GM19238 (cell line): ENCODE measurements around the gene LRRC37B.
"Not testable (repeated sequence)": the region's sequence is repeated elsewhere in the genome, so short reads cannot be mapped to it uniquely, and the experiment has no call there.

Source experiments
- DNase-seq: peaks from one replicate; pipeline ENCODE4 v3.0.0; 2011; ENCODE audit warnings: low spot score; ENCODE audit not compliant: insufficient read length

The LRRC37B gene

GRCh38 chr17:32041306-32041875 is 34.2 kb downstream of the LRRC37B start:
- DNase-seq: not testable (repeated sequence)

- not testable (repeated sequence) for DNase-seq
These were observed 35.1 kb downstream of the LRRC37B start for GRCh38 chr17:32042266-32042665.

- not testable (repeated sequence) for DNase-seq
These were observed 38.4 kb downstream of the LRRC37B start for GRCh38 chr17:32045611-32046010.

- not testable (repeated sequence) for DNase-seq
These were observed 40.5 kb downstream of the LRRC37B start for GRCh38 chr17:32047663-32048062.

DNA sequence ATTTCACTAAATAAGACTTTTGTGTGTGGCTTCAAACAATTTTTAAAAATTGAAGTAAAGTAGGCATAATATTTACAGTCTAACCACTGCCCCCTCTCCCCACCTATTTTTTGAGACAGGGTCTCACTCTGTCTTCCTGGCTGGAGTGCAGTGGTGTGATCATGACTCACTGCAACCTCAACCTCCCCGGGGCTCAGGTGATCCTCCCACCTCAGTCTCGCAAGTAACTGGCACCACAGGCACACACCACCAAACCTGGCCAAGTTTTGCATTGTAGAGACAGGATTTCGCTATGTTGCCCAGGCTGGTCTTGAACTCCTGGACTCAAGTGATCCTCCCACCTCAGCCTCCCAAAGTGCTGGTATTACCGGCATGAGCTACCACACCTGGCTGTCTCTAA is 47.8 kb downstream of the LRRC37B start:
- DNase-seq: not testable (repeated sequence)

GRCh38 chr17:32055425-32055824 is 48.2 kb downstream of the LRRC37B start:
- DNase-seq: not testable (repeated sequence)

GRCh38 chr17:32056500-32056899 is 49.3 kb downstream of the LRRC37B start:
- DNase-seq: not testable (repeated sequence)

DNA sequence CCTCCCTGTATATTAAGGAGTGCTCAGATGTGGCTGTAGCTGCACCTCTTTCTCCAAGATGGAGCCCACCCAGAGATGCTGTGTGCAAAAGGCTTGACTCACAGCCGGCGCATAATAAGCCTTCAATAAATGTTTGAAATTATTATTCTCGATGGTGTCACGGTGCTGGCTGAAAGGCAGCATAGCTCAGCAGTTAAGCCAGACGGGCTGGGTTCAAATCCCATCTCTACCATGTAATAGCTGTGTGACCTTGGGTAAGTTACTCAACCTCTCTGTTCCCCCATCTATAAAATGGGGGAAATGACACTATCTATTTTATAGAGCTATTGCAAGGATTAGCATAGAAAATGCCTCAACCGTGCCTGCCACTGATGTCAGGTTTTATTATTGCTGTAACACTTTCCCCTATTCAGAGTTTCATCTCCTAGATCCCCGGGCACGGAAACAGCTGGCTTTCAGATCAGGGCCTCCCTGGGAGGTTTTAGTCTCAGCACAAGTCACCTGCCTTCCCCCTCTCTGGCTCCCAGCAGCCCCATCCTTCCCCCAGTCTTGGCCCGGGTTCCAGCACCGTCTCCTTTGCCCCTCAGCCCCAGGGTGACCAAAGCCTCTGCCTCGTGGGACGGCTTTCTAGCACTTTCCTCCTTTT is 50.4 kb downstream of the LRRC37B start:
- not testable (repeated sequence) for DNase-seq

- not testable (repeated sequence) for DNase-seq
These were observed 53.5 kb downstream of the LRRC37B start for GRCh38 chr17:32060695-32061094.

DNA sequence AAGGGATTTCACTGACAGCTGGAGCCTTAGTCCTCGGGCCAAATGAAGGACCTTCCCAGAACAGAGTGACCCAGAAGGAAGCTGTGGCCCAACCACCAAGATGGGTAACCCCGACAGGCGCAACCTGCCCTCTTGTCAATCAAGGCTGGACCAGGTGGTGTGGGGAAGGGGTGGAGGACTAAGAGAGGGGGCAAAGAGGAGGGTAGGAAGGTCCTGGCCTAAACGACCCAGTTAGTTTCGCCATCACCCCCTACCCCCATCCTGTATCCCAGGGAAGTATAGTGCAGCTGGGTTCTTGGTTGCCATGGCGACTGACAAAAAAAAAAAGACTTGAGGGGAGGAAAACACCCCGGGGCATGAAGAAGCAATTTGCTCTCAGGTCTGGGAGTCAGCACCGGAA is 54.7 kb downstream of the LRRC37B start:
- not testable (repeated sequence) for DNase-seq

- DNase-seq: not testable (repeated sequence)
These were observed 56.9 kb downstream of the LRRC37B start for GRCh38 chr17:32064091-32064490.

DNA sequence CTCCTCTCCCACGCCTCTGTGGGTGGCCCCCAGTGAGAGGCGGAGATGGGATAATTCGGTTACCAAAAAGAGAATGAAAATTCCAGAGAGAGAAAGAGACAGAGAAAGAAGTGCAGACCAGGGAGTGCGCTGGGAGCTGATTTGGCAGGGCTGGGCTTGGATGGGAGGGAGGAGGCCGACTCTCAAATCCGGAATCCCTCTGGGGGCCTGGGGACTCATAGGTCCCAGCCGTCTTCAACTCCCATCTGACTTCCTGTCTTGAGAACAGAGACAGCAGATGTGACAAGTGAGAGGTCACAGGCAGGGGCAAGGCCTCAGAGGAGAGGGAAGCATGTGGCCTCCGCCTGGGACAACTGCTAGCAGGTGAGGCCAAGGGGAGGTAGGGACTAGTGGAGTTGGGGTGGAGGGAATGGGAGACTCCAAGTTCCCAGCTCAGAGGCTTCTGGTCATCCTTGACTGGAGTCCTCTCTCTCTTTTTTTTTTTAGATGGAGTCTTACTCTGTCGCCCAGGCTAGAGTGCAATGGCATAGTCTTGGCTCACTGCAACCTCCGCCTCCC is 59.0 kb downstream of the LRRC37B start:
- DNase-seq: not testable (repeated sequence)

DNA sequence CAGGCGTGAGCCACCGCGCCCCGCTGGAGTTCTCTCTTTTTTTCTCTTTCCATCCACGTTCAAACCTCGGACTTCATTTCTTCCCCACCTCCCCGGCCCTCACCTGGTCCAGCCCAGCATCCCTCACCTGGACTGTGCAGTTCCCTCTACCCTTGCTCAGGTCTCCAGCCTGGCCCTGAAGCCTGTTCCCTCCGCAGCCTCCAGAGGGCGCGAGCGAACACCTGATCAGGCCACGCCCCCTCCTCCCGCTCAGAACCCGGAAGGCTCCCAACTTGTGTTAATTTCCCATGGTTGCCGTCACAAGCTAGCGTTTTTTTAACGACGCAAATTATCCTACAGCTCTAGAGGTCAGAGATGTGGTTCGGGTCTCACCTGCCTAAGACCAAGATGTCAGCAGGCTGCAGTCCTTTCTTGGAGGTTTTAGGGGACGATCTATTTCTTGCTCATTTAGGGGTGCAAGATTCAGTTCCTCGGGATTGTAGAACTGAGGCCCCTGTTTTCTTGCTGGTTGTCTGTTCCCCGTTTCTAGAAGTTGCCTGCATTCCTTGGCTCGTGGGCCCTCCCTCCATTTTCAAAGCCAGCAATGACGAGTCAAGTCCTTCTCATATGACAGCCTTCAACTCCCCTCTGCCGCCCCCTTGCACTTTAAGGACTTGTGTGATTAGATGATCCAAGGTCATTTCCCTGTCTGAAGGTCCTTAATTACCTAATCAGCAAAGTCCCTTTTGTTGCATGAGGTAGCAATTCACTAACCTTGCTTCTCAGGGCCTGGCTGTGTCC is 59.9 kb downstream of the LRRC37B start:
- DNase-seq: not testable (repeated sequence)

GRCh38 chr17:32069067-32069466 is 61.9 kb downstream of the LRRC37B start:
- DNase-seq: not testable (repeated sequence)

DNA sequence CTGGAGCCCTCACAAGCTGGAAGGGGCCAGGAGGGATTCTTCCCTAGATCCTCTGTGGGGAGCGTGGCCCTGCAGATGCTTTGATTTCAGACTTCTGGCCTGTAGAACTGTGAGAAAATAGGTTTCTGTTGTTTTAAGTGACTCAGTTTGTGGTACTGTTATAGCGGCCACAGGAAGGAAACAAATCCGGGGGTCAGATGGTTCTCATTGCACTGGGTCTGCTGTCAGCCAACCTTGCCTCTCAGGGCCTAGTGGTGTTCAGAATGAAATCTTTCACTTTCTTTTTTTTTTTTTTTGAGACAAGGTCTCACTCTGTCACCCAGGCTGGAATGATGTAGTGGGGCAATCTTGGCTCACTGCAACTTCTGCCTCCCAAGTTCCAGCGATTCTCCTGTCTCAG is 64.8 kb downstream of the LRRC37B start:
- not testable (repeated sequence) for DNase-seq

DNA sequence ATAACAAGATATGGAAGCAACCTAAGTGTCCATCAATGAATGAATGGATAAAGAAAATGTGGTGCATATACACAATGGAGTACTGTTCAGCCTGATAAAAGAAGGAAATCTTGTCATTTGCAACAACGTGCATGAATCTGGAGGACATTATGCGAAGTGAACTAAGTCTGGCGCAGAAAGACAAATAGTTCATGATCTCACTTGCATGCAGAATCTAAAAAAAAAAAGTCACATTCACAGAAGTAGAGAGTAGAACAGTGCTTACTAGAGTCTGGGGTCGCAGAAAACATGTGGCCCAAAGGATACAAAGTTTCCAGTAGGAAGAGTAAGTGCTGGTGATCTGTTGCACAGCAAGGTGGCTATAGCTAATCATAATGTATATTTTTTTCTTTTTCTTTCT is 65.9 kb downstream of the LRRC37B start:
- not testable (repeated sequence) for DNase-seq

- DNase-seq: peak; percentile 62
These were observed 72.6 kb downstream of the LRRC37B start for GRCh38 chr17:32079753-32080152.

- DNase-seq: not testable (repeated sequence)
These were observed 76.4 kb downstream of the LRRC37B start for GRCh38 chr17:32083550-32083979.

- not testable (repeated sequence) for DNase-seq
These were observed 77.1 kb downstream of the LRRC37B start for GRCh38 chr17:32084003-32084941.

GRCh38 chr17:32084942-32085829 is 78.0 kb downstream of the LRRC37B start:
- not testable (repeated sequence) for DNase-seq
